NCI-H2107 treated with DMSO at 0.1 percent for 48 hours (cell line): ENCODE results near the gene SPTB.

Source experiments
- DNase-seq: peaks from one replicate; lab custom pipeline; 2025; ENCODE audit not compliant: unreplicated experiment; lab: John Stamatoyannopoulos, UW

Gene SPTB

GRCh38 chr14:64715628-64716412 lies 163.9 kb downstream of the SPTB start:
- DNase-seq, result no peak

- no peak for DNase-seq
Measured at GRCh38 chr14:64715146-64715627, 164.5 kb downstream of the SPTB start.

GRCh38 chr14:64714432-64715025 lies 165.2 kb downstream of the SPTB start:
- no peak for DNase-seq

GRCh38 chr14:64713677-64714076 lies 166.0 kb downstream of the SPTB start:
- DNase-seq, result no peak

- no peak for DNase-seq
Measured at GRCh38 chr14:64711039-64711438, 168.7 kb downstream of the SPTB start.

GRCh38 chr14:64709126-64709525 lies 170.6 kb downstream of the SPTB start:
- DNase-seq, result no peak

- no peak for DNase-seq
Measured at GRCh38 chr14:64708148-64709004, 171.3 kb downstream of the SPTB start.

- DNase-seq, result no peak
Measured at GRCh38 chr14:64707661-64708060, 172.0 kb downstream of the SPTB start.

- DNase-seq, result no peak
Measured at GRCh38 chr14:64706593-64707193, 173.0 kb downstream of the SPTB start.

GRCh38 chr14:64706119-64706592 lies 173.6 kb downstream of the SPTB start:
- no peak for DNase-seq

GRCh38 chr14:64705381-64706118 lies 174.2 kb downstream of the SPTB start:
- no peak for DNase-seq

GRCh38 chr14:64704743-64705380 lies 174.8 kb downstream of the SPTB start:
- DNase-seq, result no peak

GRCh38 chr14:64704143-64704742 lies 175.5 kb downstream of the SPTB start, which contains the start of gene PLEKHG3:
TSS of gene PLEKHG3 (plus strand) at chr14:64704424. CDS start at chr14:64727632, 23,208 bp downstream.
- DNase-seq, result peak; percentile 39

- no peak for DNase-seq
Measured at GRCh38 chr14:64703395-64704142, 176.1 kb downstream of the SPTB start.

- DNase-seq, result peak; percentile 92
Measured at GRCh38 chr14:64702493-64703394, 177.0 kb downstream of the SPTB start.

GRCh38 chr14:64701660-64702059 lies 178.0 kb downstream of the SPTB start:
- peak; percentile 60 for DNase-seq

GRCh38 chr14:64700894-64701293 lies 178.8 kb downstream of the SPTB start:
- DNase-seq, result peak; percentile 72

- DNase-seq, result no peak
Measured at GRCh38 chr14:64700290-64700689, 179.4 kb downstream of the SPTB start.
